ENCODE data around the gene GRIN3B. TPM values are rescaled to one million over a fixed set of nuclear protein-coding genes. Genes with fewer than 3 reads are reported as not detected.

The GRIN3B gene
- total and polyA plus RNA-seq, 7 donors = 0.04 to 0.14 TPM; not detected in 5

GRCh38 chr19:1047696-1048147 is 47.5 kb downstream of the GRIN3B start:
- Histone ChIP-seq H3K4me1 (no peaks in the 10 kb centered on the region), H3K4me3 (no peak overlapping the region), H3K36me3 (no peaks in the 10 kb centered on the region), H3K9me3 (no peaks in the 10 kb centered on the region), H3K27me3 (peaks cover 0 to 5% (median 3%) of the 10 kb centered on the region in 3 donors), H3K27ac (no peak overlapping the region)
- intact Hi-C loops (cut with DNase I) = no loop called here
- WGBS, 2 donors = 48 to 85% methylated on average over 20 of the region's 20 CpGs
- DNase-seq = no peak
- TF ChIP-seq POLR2A (IDR thresholded peaks at IDR 0.05) = no peak
- TF ChIP-seq POLR2AphosphoS5 (IDR thresholded peaks at IDR 0.05) = no peak
- no peak for TF ChIP-seq CTCF (IDR thresholded peaks at IDR 0.05)
- no peak for TF ChIP-seq EP300 (IDR thresholded peaks at IDR 0.05)

- 92 to 93% methylated on average over 17 of the region's 17 CpGs for WGBS, 2 donors
- no peak for DNase-seq
- H3K4me1 ChIP-seq = no peaks in the 10 kb centered on the region
These were observed 48.9 kb downstream of the GRIN3B start for GRCh38 chr19:1049106-1049505.

GRCh38 chr19:1049800-1050199 is 49.6 kb downstream of the GRIN3B start:
- no peak for DNase-seq
- no peaks in the 10 kb centered on the region for H3K27me3 ChIP-seq
- H3K9me3 ChIP-seq = no peaks in the 10 kb centered on the region
- TF ChIP-seq EP300 (IDR thresholded peaks at IDR 0.05) (no peak), POLR2A (IDR thresholded peaks at IDR 0.05) (no peak), POLR2AphosphoS5 (IDR thresholded peaks at IDR 0.05) (no peak), CTCF (IDR thresholded peaks at IDR 0.05) (no peak)
- 50 to 59% methylated on average over 11 of the region's 11 CpGs for WGBS, 2 donors
- intact Hi-C loops (cut with DNase I) = no loop called here
- no peak overlapping the region for H3K4me3 ChIP-seq
- no peaks in the 10 kb centered on the region for H3K4me1 ChIP-seq
- no peaks in the 10 kb centered on the region for H3K36me3 ChIP-seq
- H3K27ac ChIP-seq = no peak overlapping the region

More at GRCh38 chr19:1049106-1049505, 48.9 kb downstream of the GRIN3B start:
- Histone ChIP-seq H3K36me3 (no peaks in the 10 kb centered on the region), H3K27ac (no peak overlapping the region), H3K27me3 (no peaks in the 10 kb centered on the region), H3K4me3 (no peak overlapping the region), H3K9me3 (no peaks in the 10 kb centered on the region)
- intact Hi-C loops (cut with DNase I) = no loop called here
- TF ChIP-seq POLR2AphosphoS5 (IDR thresholded peaks at IDR 0.05) = no peak
- TF ChIP-seq POLR2A (IDR thresholded peaks at IDR 0.05) = no peak
- no peak for TF ChIP-seq EP300 (IDR thresholded peaks at IDR 0.05)
- no peak for TF ChIP-seq CTCF (IDR thresholded peaks at IDR 0.05)

GRCh38 chr19:1050989-1051788 is 51.0 kb downstream of the GRIN3B start:
- Histone ChIP-seq H3K27ac (no peak overlapping the region), H3K4me3 (no peak overlapping the region), H3K27me3 (no peaks in the 10 kb centered on the region), H3K4me1 (no peaks in the 10 kb centered on the region), H3K36me3 (no peaks in the 10 kb centered on the region), H3K9me3 (peaks cover 0 to 4% (median 0%) of the 10 kb centered on the region in 4 donors)
- WGBS, 2 donors = 89% methylated on average over 31 of the region's 31 CpGs
- DNase-seq = no peak
- TF ChIP-seq POLR2AphosphoS5 (IDR thresholded peaks at IDR 0.05) = no peak
- TF ChIP-seq CTCF (IDR thresholded peaks at IDR 0.05) = no peak
- TF ChIP-seq EP300 (IDR thresholded peaks at IDR 0.05) = no peak
- TF ChIP-seq POLR2A (IDR thresholded peaks at IDR 0.05) = no peak
- intact Hi-C loops (cut with DNase I) = no loop called here

Measured in sigmoid colon (tissue), 7 donors.